ENCODE data around the gene TRMT61A. TPM values are rescaled to one million over a fixed set of nuclear protein-coding genes. Genes with fewer than 3 reads are reported as not detected.

The TRMT61A gene
- total RNA-seq, 1 experiment from 2014 or later = 25.9 TPM

DNA sequence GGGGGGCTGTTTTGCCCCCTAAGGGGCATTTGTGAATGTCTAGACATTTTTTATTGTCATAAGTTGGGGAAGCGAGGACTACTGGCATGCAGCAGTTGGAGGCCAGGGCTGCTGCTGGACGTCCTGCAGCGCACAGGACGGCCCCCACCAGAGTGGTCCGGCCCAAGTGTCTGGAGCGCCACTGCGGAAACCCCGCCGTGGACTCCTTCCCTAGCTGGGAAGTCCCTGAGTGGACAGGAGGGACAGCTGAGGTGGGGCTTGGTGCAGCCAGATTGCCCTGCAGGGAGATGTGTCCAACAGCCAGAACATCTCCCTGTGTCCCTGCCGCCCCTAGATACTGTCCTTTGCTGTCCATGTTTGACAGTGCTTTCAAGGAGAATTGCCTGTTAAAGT is 11.8 kb upstream of the TRMT61A start:
- Mint-ChIP-seq H3K27me3 (ENCODE audit: unreplicated experiment) (no peaks in the 10 kb centered on the region), H3K36me3 (ENCODE audit: insufficient read depth, unreplicated experiment) (peaks cover 43% of the 10 kb centered on the region), H3K4me3 (ENCODE audit: low read depth, unreplicated experiment) (no peak overlapping the region), H3K9me3 (ENCODE audit: low read depth, unreplicated experiment) (no peaks in the 10 kb centered on the region), H3K27ac (ENCODE audit: unreplicated experiment) (peak overlapping the region; percentile 22), H3K4me1 (ENCODE audit: low read depth, unreplicated experiment) (peaks cover 5% of the 10 kb centered on the region)
- CTCF ChIA-PET = interaction anchor here (2.5 kb wide), 1 partner anchor 30 kb away, joined by 23 read pairs; no protein-coding TSS in a partner anchor
- intact Hi-C loops (cut with micrococcal nuclease; ENCODE audit: unreplicated experiment) = no loop called here
- TF ChIP-seq, protein P1, sequence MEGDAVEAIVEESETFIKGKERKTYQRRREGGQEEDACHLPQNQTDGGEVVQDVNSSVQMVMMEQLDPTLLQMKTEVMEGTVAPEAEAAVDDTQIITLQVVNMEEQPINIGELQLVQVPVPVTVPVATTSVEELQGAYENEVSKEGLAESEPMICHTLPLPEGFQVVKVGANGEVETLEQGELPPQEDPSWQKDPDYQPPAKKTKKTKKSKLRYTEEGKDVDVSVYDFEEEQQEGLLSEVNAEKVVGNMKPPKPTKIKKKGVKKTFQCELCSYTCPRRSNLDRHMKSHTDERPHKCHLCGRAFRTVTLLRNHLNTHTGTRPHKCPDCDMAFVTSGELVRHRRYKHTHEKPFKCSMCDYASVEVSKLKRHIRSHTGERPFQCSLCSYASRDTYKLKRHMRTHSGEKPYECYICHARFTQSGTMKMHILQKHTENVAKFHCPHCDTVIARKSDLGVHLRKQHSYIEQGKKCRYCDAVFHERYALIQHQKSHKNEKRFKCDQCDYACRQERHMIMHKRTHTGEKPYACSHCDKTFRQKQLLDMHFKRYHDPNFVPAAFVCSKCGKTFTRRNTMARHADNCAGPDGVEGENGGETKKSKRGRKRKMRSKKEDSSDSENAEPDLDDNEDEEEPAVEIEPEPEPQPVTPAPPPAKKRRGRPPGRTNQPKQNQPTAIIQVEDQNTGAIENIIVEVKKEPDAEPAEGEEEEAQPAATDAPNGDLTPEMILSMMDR (IDR thresholded peaks at IDR 0.05; ENCODE audit: unreplicated experiment) = no peak
- no TSS peak for BruUV-seq (replicated peaks)
- DNase-seq = no peak

DNA sequence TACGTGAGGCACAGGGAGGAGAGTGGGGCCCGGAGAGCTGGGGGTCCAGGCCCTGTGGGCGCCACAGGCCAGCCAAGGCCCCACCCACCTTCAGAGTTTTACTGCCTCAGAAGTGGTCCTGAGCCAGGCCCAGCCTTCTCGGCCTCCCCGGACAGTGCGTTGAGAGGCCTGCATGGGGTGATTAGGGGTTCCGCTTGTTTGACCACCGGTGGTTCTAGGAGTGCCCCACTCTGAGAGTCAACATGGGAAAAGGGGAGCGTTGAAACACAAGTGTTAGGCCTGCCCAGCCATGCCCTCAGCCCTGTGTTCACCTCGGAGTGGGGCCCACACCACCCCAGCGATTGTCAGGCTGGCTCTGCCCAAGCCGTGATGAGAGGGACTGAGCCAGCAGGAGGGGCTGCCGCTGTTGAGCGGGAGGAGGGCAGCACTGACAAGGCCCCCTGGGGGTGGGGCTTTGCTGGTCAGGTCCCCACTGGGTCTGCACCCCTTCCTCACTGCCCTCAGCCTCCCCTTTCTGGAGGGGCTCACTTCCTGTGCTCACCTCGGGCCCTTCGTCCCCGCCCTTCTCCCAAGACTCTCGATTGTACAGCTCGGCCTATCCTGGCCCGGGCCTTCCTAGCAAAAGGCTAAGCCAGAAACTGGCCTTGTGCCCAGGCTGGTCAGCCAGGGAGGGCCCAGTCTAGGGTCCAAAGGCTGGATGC is 11.1 kb upstream of the TRMT61A start:
- Mint-ChIP-seq H3K4me1 (ENCODE audit: low read depth, unreplicated experiment) (peaks cover 5% of the 10 kb centered on the region), H3K27me3 (ENCODE audit: unreplicated experiment) (no peaks in the 10 kb centered on the region), H3K27ac (ENCODE audit: unreplicated experiment) (peak overlapping the region; percentile 22), H3K9me3 (ENCODE audit: low read depth, unreplicated experiment) (no peaks in the 10 kb centered on the region), H3K4me3 (ENCODE audit: low read depth, unreplicated experiment) (no peak overlapping the region), H3K36me3 (ENCODE audit: insufficient read depth, unreplicated experiment) (peaks cover 36% of the 10 kb centered on the region)
- CTCF ChIA-PET = interaction anchor here (1.0 to 2.5 kb wide), 3 partner anchors 17 to 29 kb away, joined by 3 to 23 read pairs (median 4); no protein-coding TSS in a partner anchor
- TF ChIP-seq, protein P1 (IDR thresholded peaks at IDR 0.05; ENCODE audit: unreplicated experiment) = no peak
- BruUV-seq (replicated peaks) = no TSS peak
- no peak for DNase-seq
- intact Hi-C loops (cut with micrococcal nuclease; ENCODE audit: unreplicated experiment) = loop anchor here (2.0 kb wide), 1 partner anchor 29 kb away; no protein-coding TSS in a partner anchor

DNA sequence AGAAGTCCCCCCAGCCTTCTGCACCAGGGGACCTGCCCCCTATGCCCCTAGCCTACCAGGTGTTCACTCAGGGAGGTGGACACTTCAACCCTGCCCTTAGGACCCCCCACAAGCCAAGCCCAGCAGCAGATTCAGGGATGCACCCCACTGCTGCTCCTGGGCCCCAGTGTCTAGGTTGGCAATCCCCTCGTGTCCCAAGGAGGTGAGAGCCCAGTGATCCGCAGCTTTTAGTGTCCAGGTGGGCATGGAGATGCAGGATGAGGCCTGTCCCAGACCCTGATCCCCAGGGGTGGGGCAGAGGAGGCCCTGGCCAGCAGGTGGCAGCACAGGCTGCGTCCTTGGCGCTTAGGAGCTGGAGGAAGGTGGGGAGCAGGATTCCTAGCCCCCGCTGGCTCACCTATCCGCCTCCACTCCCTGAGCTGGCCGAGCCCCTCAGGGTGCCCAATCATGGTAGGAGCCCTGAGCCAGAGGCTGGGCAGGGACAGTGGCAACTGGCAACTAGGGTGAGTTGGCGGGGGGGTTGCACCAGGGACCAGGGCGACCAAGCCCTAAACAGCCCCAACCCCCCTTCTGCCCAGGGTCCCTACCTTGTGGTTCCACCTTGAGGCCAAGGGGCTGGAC is 10.5 kb upstream of the TRMT61A start:
- no peaks in the 10 kb centered on the region for H3K9me3 Mint-ChIP-seq (ENCODE audit: low read depth, unreplicated experiment)
- TF ChIP-seq, protein P1 (IDR thresholded peaks at IDR 0.05; ENCODE audit: unreplicated experiment) = peak; percentile 80
- H3K36me3 Mint-ChIP-seq (ENCODE audit: insufficient read depth, unreplicated experiment) = peaks cover 35% of the 10 kb centered on the region
- H3K27ac Mint-ChIP-seq (ENCODE audit: unreplicated experiment) = peak overlapping the region; percentile 18
- no peaks in the 10 kb centered on the region for H3K27me3 Mint-ChIP-seq (ENCODE audit: unreplicated experiment)
- no peak overlapping the region for H3K4me3 Mint-ChIP-seq (ENCODE audit: low read depth, unreplicated experiment)
- CTCF ChIA-PET = interaction anchor here (0.9 to 2.5 kb wide), 5 partner anchors 10 to 28 kb away, joined by 3 to 23 read pairs (median 4); partner anchors contain the start of gene TRMT61A
- DNase-seq = peak; percentile 82
- intact Hi-C loops (cut with micrococcal nuclease; ENCODE audit: unreplicated experiment) = loop anchor here (2.0 kb wide), 1 partner anchor 28 kb away; no protein-coding TSS in a partner anchor
- no TSS peak for BruUV-seq (replicated peaks)
- H3K4me1 Mint-ChIP-seq (ENCODE audit: low read depth, unreplicated experiment) = peaks cover 5% of the 10 kb centered on the region

DNA sequence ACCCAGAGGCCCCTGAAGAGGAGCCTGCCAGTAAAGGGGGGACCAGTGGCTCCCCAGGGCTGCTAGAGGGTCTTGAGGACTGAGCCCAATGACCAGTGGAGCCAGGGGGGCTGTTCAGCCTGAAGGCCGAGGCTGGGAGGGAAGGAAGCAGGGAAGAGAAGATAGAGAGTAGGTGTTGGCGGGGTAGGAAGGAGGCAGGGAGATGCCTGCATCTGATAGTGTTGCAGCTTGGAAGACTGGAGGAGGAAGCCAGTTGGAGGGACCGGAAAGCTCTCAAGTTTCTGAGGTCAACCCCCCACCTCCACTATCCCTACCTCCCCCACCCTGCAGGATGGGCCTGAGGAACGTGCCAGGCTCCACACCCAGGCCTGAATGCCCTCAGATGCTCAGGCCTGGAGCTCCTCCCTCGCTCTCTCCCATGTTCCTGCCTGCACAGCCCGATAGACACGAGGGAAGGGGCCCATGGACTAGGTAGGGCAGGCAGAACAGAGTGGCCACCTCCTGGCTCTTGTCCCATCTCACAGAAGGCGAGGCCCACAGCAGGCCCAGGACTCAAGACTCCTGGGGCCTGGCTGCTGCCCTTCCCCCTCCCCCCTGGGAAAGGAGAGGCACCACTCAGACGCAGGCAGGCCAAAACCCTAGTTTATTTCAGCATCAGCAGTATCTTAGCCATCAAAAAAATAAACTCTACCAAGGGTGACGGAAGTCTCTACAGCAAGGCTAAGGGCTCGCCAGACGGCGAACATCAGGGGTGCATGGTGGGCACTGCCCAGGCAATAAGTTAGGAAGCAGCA is 9.8 kb upstream of the TRMT61A start:
- CTCF ChIA-PET = interaction anchor here (0.9 to 2.5 kb wide), 5 partner anchors 9 to 28 kb away, joined by 3 to 23 read pairs (median 4); partner anchors contain the start of gene TRMT61A
- Mint-ChIP-seq H3K27ac (ENCODE audit: unreplicated experiment) (peak overlapping the region; percentile 18), H3K36me3 (ENCODE audit: insufficient read depth, unreplicated experiment) (peaks cover 37% of the 10 kb centered on the region), H3K9me3 (ENCODE audit: low read depth, unreplicated experiment) (no peaks in the 10 kb centered on the region), H3K4me3 (ENCODE audit: low read depth, unreplicated experiment) (no peak overlapping the region), H3K27me3 (ENCODE audit: unreplicated experiment) (no peaks in the 10 kb centered on the region), H3K4me1 (ENCODE audit: low read depth, unreplicated experiment) (peaks cover 5% of the 10 kb centered on the region)
- no TSS peak for BruUV-seq (replicated peaks)
- intact Hi-C loops (cut with micrococcal nuclease; ENCODE audit: unreplicated experiment) = loop anchor here (2.0 kb wide), 1 partner anchor 28 kb away; no protein-coding TSS in a partner anchor
- TF ChIP-seq, protein P1 (IDR thresholded peaks at IDR 0.05; ENCODE audit: unreplicated experiment) = no peak
- DNase-seq = no peak
